Measurements from ENCODE around the gene NRXN3. TPM values are rescaled to one million over a fixed set of nuclear protein-coding genes. Genes with fewer than 3 reads are reported as not detected.
A peak's percentile ranks its signal among the peaks of the same experiment; 100 is the strongest.

NRXN3 gene
- total RNA-seq, 5 donors from 2014 or later (not counting 1 experiment from before 2014, with no cell fraction given) = not detected

DNA sequence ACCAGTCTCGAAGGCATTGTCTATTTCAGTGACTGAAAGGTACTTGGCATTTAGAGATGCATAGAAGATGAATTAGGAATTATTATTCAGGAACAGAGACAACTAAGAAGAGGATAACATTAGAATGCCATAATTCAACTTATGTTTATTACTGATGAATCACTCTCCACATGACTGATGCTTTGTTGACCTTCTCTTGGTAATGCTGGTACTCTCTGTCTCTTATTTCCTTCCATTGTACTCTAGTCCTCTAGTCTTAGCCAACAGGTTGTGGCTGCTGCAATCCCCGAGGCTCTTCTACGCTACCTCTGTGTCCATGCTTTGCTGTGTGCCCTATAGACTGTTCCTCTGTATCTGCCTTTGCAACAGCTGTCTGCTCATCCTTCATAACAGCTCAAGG, 652.9 kb downstream of the NRXN3 start:
- CTCF ChIA-PET = no interaction called here
- peaks cover 0 to 6% (median 0%) of the 10 kb centered on the region in 3 donors for H3K9me3 Mint-ChIP-seq
- no peak overlapping the region for H3K4me3 Mint-ChIP-seq
- POLR2A ChIA-PET = no interaction called here
- no peaks in the 10 kb centered on the region for H3K27me3 ChIP-seq (replicated peaks in 1 of 2; ENCODE audit: control insufficient read depth in 2 of 2, extremely low read depth in 1 of 2, insufficient read depth in 2 of 2, low read length in 1 of 2)
- no peak overlapping the region for H3K27ac Mint-ChIP-seq
- 94% methylated on average over 2 of the region's 3 CpGs for WGBS (ENCODE audit: insufficient coverage)
- no peaks in the 10 kb centered on the region for H3K36me3 Mint-ChIP-seq
- DNase-seq = no peak
- H3K4me3 ChIP-seq (ENCODE audit: control insufficient read depth in 1 of 2, extremely low read depth in 1 of 2, low read length in 1 of 2) = no peak overlapping the region
- no peak for ATAC-seq (replicated peaks in 1 of 4)
- no peaks in the 10 kb centered on the region for H3K4me1 Mint-ChIP-seq
- peaks cover 0 to 3% of the 10 kb centered on the region in 2 donors for H3K27me3 Mint-ChIP-seq
- H3K27ac ChIP-seq (ENCODE audit: low read length) = no peak overlapping the region
- no peaks in the 10 kb centered on the region for H3K9me3 ChIP-seq
- no peaks in the 10 kb centered on the region for H3K36me3 ChIP-seq (ENCODE audit: control insufficient read depth in 2 of 2, extremely low read depth in 1 of 2, insufficient read depth in 1 of 2, low read length in 1 of 2)
- H3K4me1 ChIP-seq (ENCODE audit: control insufficient read depth in 1 of 2, extremely low read depth in 1 of 2, insufficient read depth in 2 of 2, low read length in 2 of 2) = no peaks in the 10 kb centered on the region

GRCh38 chr14:78823516-78823915, 653.3 kb downstream of the NRXN3 start:
- POLR2A ChIA-PET = no interaction called here
- DNase-seq = no peak
- Histone ChIP-seq H3K9me3 (no peaks in the 10 kb centered on the region), H3K36me3 (ENCODE audit: control insufficient read depth in 2 of 2, extremely low read depth in 1 of 2, insufficient read depth in 1 of 2, low read length in 1 of 2) (no peaks in the 10 kb centered on the region), H3K4me3 (ENCODE audit: control insufficient read depth in 1 of 2, extremely low read depth in 1 of 2, low read length in 1 of 2) (no peak overlapping the region), H3K4me1 (ENCODE audit: control insufficient read depth in 1 of 2, extremely low read depth in 1 of 2, insufficient read depth in 2 of 2, low read length in 2 of 2) (no peaks in the 10 kb centered on the region), H3K27me3 (replicated peaks in 1 of 2; ENCODE audit: control insufficient read depth in 2 of 2, extremely low read depth in 1 of 2, insufficient read depth in 2 of 2, low read length in 1 of 2) (no peaks in the 10 kb centered on the region), H3K27ac (ENCODE audit: low read length) (no peak overlapping the region)
- no peak overlapping the region for H3K4me3 Mint-ChIP-seq
- peaks cover 0 to 6% (median 0%) of the 10 kb centered on the region in 3 donors for H3K9me3 Mint-ChIP-seq
- H3K27ac Mint-ChIP-seq = no peak overlapping the region
- CTCF ChIA-PET = no interaction called here
- peaks cover 0 to 3% of the 10 kb centered on the region in 2 donors for H3K27me3 Mint-ChIP-seq
- 40% methylated on average over 1 of the region's 2 CpGs for WGBS (ENCODE audit: insufficient coverage)
- no peaks in the 10 kb centered on the region for H3K4me1 Mint-ChIP-seq
- H3K36me3 Mint-ChIP-seq = no peaks in the 10 kb centered on the region
- no peak for ATAC-seq (replicated peaks in 1 of 4)

GRCh38 chr14:78829274-78829673, 659.1 kb downstream of the NRXN3 start:
- no peaks in the 10 kb centered on the region for H3K4me1 ChIP-seq (ENCODE audit: control insufficient read depth in 1 of 2, extremely low read depth in 1 of 2, insufficient read depth in 2 of 2, low read length in 2 of 2)
- Mint-ChIP-seq H3K9me3 (peaks cover 0 to 9% (median 0%) of the 10 kb centered on the region in 3 donors), H3K27ac (no peak overlapping the region), H3K27me3 (peaks cover 0 to 8% of the 10 kb centered on the region in 2 donors), H3K36me3 (no peaks in the 10 kb centered on the region), H3K4me3 (no peak overlapping the region), H3K4me1 (no peaks in the 10 kb centered on the region)
- CTCF ChIA-PET = no interaction called here
- ATAC-seq (replicated peaks in 1 of 4) (no peak), DNase-seq (no peak)
- WGBS (ENCODE audit: insufficient coverage) = no CpG with 5 or more reads among the region's 1 CpG
- no peak overlapping the region for H3K4me3 ChIP-seq (ENCODE audit: control insufficient read depth in 1 of 2, extremely low read depth in 1 of 2, low read length in 1 of 2)
- no peaks in the 10 kb centered on the region for H3K9me3 ChIP-seq
- H3K27ac ChIP-seq (ENCODE audit: low read length) = no peak overlapping the region
- no peaks in the 10 kb centered on the region for H3K36me3 ChIP-seq (ENCODE audit: control insufficient read depth in 2 of 2, extremely low read depth in 1 of 2, insufficient read depth in 1 of 2, low read length in 1 of 2)
- H3K27me3 ChIP-seq (replicated peaks in 1 of 2; ENCODE audit: control insufficient read depth in 2 of 2, extremely low read depth in 1 of 2, insufficient read depth in 2 of 2, low read length in 1 of 2) = no peaks in the 10 kb centered on the region
- POLR2A ChIA-PET = no interaction called here

DNA sequence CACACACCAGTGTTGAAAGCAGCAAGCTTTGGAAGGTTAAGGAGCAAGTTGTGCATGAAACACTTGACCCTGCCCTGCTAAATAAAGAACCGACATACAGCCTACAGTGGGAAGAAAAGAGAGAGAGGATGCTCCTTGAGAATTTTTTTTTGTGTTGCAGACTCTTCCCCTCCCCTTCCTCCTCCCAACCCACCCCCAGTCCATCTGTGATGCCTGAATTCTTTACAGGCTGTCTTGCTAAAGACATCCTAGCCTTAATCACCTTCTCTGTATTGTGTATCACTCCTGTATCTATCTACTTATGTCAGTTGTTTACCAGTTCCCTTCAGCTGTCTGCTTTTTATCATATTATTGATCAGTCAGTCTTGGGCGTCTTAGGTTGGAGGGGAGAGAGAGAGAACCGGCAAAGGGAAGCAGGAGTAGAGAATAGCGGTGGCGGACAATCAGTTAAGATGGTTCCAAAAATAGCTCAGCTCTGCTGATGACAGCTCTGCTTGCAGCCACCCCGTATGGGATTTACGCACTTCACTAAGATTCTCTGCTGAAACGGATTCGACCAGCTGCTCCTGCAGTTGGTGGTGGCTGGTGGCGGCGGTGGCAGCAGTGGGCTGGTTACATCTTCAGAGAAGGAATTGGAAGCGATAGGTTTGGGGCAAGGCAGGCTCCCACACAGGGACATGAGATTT, 664.7 kb downstream of the NRXN3 start:
- Histone ChIP-seq H3K4me1 (ENCODE audit: control insufficient read depth in 1 of 2, extremely low read depth in 1 of 2, insufficient read depth in 2 of 2, low read length in 2 of 2) (no peaks in the 10 kb centered on the region), H3K27ac (ENCODE audit: low read length) (no peak overlapping the region), H3K4me3 (ENCODE audit: control insufficient read depth in 1 of 2, extremely low read depth in 1 of 2, low read length in 1 of 2) (no peak overlapping the region), H3K9me3 (no peaks in the 10 kb centered on the region), H3K36me3 (ENCODE audit: control insufficient read depth in 2 of 2, extremely low read depth in 1 of 2, insufficient read depth in 1 of 2, low read length in 1 of 2) (no peaks in the 10 kb centered on the region), H3K27me3 (replicated peaks in 1 of 2; ENCODE audit: control insufficient read depth in 2 of 2, extremely low read depth in 1 of 2, insufficient read depth in 2 of 2, low read length in 1 of 2) (no peaks in the 10 kb centered on the region)
- H3K4me3 Mint-ChIP-seq = no peak overlapping the region
- DNase-seq (no peak), ATAC-seq (replicated peaks in 1 of 4) (no peak)
- no peaks in the 10 kb centered on the region for H3K36me3 Mint-ChIP-seq
- CTCF ChIA-PET = interaction anchor here in 1 of 2 donors (0.6 kb wide), 1 partner anchor 19 kb away, joined by 5 read pairs; no protein-coding TSS in a partner anchor
- WGBS (ENCODE audit: insufficient coverage) = 75% methylated on average over 10 of the region's 12 CpGs
- POLR2A ChIA-PET = no interaction called here
- peaks cover 0 to 11% of the 10 kb centered on the region in 2 donors for H3K27me3 Mint-ChIP-seq
- no peak overlapping the region for H3K27ac Mint-ChIP-seq
- H3K9me3 Mint-ChIP-seq = peaks cover 0 to 3% (median 0%) of the 10 kb centered on the region in 3 donors
- no peaks in the 10 kb centered on the region for H3K4me1 Mint-ChIP-seq

- Histone ChIP-seq H3K4me3 (ENCODE audit: control insufficient read depth in 1 of 2, extremely low read depth in 1 of 2, low read length in 1 of 2) (no peak overlapping the region), H3K4me1 (ENCODE audit: control insufficient read depth in 1 of 2, extremely low read depth in 1 of 2, insufficient read depth in 2 of 2, low read length in 2 of 2) (no peaks in the 10 kb centered on the region), H3K27me3 (replicated peaks in 1 of 2; ENCODE audit: control insufficient read depth in 2 of 2, extremely low read depth in 1 of 2, insufficient read depth in 2 of 2, low read length in 1 of 2) (no peaks in the 10 kb centered on the region), H3K27ac (ENCODE audit: low read length) (no peak overlapping the region), H3K9me3 (no peaks in the 10 kb centered on the region), H3K36me3 (ENCODE audit: control insufficient read depth in 2 of 2, extremely low read depth in 1 of 2, insufficient read depth in 1 of 2, low read length in 1 of 2) (no peaks in the 10 kb centered on the region)
- no peak for DNase-seq
- WGBS (ENCODE audit: insufficient coverage) = no CpG with 5 or more reads among the region's 1 CpG
- ATAC-seq (replicated peaks in 1 of 4) = no peak
- Mint-ChIP-seq H3K4me1 (no peaks in the 10 kb centered on the region), H3K9me3 (peaks cover 0 to 3% (median 0%) of the 10 kb centered on the region in 3 donors), H3K4me3 (no peak overlapping the region), H3K27me3 (peaks cover 0 to 11% of the 10 kb centered on the region in 2 donors), H3K36me3 (no peaks in the 10 kb centered on the region), H3K27ac (no peak overlapping the region)
- POLR2A ChIA-PET = no interaction called here
- CTCF ChIA-PET = no interaction called here
Observed at GRCh38 chr14:78835909-78836308, 665.7 kb downstream of the NRXN3 start.

DNA sequence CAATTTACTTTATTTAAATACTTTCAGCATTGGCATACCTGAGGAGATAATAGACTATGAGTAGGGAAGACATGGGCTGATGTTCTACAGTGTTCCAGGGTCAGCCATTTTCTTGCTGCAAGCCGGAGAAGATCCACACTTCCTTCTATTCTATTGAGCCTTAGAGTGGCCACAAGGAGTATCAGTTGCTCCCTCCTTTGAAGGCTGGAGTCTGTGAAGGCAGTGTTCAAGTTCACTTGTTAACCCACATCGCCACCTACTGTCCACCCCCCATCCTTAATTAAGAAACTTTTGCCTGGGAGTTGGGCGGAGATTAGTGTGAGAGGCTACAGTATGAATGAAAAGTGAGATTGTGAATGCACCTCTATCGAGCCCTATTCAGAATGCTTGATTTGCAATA, 666.6 kb downstream of the NRXN3 start:
- H3K4me1 Mint-ChIP-seq = no peaks in the 10 kb centered on the region
- H3K27me3 Mint-ChIP-seq = peaks cover 0 to 11% of the 10 kb centered on the region in 2 donors
- H3K4me3 ChIP-seq (ENCODE audit: control insufficient read depth in 1 of 2, extremely low read depth in 1 of 2, low read length in 1 of 2) = no peak overlapping the region
- WGBS (ENCODE audit: insufficient coverage) = no CpG with 5 or more reads among the region's 4 CpGs
- no peaks in the 10 kb centered on the region for H3K9me3 ChIP-seq
- H3K4me3 Mint-ChIP-seq = no peak overlapping the region
- no peak overlapping the region for H3K27ac Mint-ChIP-seq
- H3K4me1 ChIP-seq (ENCODE audit: control insufficient read depth in 1 of 2, extremely low read depth in 1 of 2, insufficient read depth in 2 of 2, low read length in 2 of 2) = no peaks in the 10 kb centered on the region
- DNase-seq = peak in 1 of 35 experiments; percentile 2
- no peaks in the 10 kb centered on the region for H3K27me3 ChIP-seq (replicated peaks in 1 of 2; ENCODE audit: control insufficient read depth in 2 of 2, extremely low read depth in 1 of 2, insufficient read depth in 2 of 2, low read length in 1 of 2)
- CTCF ChIA-PET = no interaction called here
- H3K9me3 Mint-ChIP-seq = peaks cover 0 to 3% (median 0%) of the 10 kb centered on the region in 3 donors
- H3K36me3 ChIP-seq (ENCODE audit: control insufficient read depth in 2 of 2, extremely low read depth in 1 of 2, insufficient read depth in 1 of 2, low read length in 1 of 2) = no peaks in the 10 kb centered on the region
- H3K36me3 Mint-ChIP-seq = no peaks in the 10 kb centered on the region
- no peak for ATAC-seq (replicated peaks in 1 of 4)
- H3K27ac ChIP-seq (ENCODE audit: low read length) = no peak overlapping the region
- POLR2A ChIA-PET = no interaction called here
